HG03457 (cell line): ENCODE results near the gene ZNF81.
A peak's percentile ranks its signal among the peaks of the same experiment; 100 is the strongest.
"Not testable (repeated sequence)": the region's sequence is repeated elsewhere in the genome, so short reads cannot be mapped to it uniquely, and the experiment has no call there.

Experiments
- ATAC-seq: cut with Tn5 transposase; IDR thresholded peaks from one replicate; pipeline ENCODE4 v1.9.1; 2021; ENCODE audit warnings: moderate number of reproducible peaks; ENCODE audit not compliant: unreplicated experiment

The ZNF81 gene

GRCh38 chrX:47836164-47837072, at the start of gene ZNF81:
TSS of gene ZNF81 (plus strand) at chrX:47836902. CDS start at chrX:47846268, 9,366 bp downstream.
- peak; percentile 80 for ATAC-seq

GRCh38 chrX:47796433-47796906, 40.2 kb upstream of the ZNF81 start:
- no peak for ATAC-seq

GRCh38 chrX:47797084-47797483, 39.6 kb upstream of the ZNF81 start:
- ATAC-seq, result no peak

GRCh38 chrX:47798861-47799260, 37.8 kb upstream of the ZNF81 start:
- no peak for ATAC-seq

- ATAC-seq, result no peak
Measured at GRCh38 chrX:47802589-47802988, 34.1 kb upstream of the ZNF81 start.

- not testable (repeated sequence) for ATAC-seq
Measured at GRCh38 chrX:47803103-47803502, 33.6 kb upstream of the ZNF81 start.

GRCh38 chrX:47804315-47804714, 32.4 kb upstream of the ZNF81 start:
- no peak for ATAC-seq

- ATAC-seq, result not testable (repeated sequence)
Measured at GRCh38 chrX:47805844-47806243, 30.9 kb upstream of the ZNF81 start.

- ATAC-seq, result not testable (repeated sequence)
Measured at GRCh38 chrX:47806415-47807271, 30.1 kb upstream of the ZNF81 start.

- ATAC-seq, result not testable (repeated sequence)
Measured at GRCh38 chrX:47807272-47807538, 29.5 kb upstream of the ZNF81 start.

- ATAC-seq, result no peak
Measured at GRCh38 chrX:47807548-47807947, 29.2 kb upstream of the ZNF81 start.

GRCh38 chrX:47808904-47809788, 27.6 kb upstream of the ZNF81 start:
- no peak for ATAC-seq

- ATAC-seq, result no peak
Measured at GRCh38 chrX:47814851-47815250, 21.9 kb upstream of the ZNF81 start.

- no peak for ATAC-seq
Measured at GRCh38 chrX:47815901-47816845, 20.5 kb upstream of the ZNF81 start.

GRCh38 chrX:47817421-47817820, 19.3 kb upstream of the ZNF81 start:
- ATAC-seq, result no peak

- no peak for ATAC-seq
Measured at GRCh38 chrX:47817897-47818296, 18.8 kb upstream of the ZNF81 start.

GRCh38 chrX:47828984-47829383, 7.7 kb upstream of the ZNF81 start:
- no peak for ATAC-seq

GRCh38 chrX:47831788-47832187, 4.9 kb upstream of the ZNF81 start:
- no peak for ATAC-seq

- ATAC-seq, result no peak
Measured at GRCh38 chrX:47838361-47838760, 1.7 kb downstream of the ZNF81 start.

GRCh38 chrX:47840111-47840510, 3.4 kb downstream of the ZNF81 start:
- ATAC-seq, result no peak
